GM12873 (cell line): Measurements from ENCODE around the gene YBX3.

Source experiments
- CTCF ChIP-seq: IDR thresholded peaks from 2 replicates; pipeline ENCODE4 v1.5.1; 2012; ENCODE audit warnings: low read depth, mild to moderate bottlenecking, moderate library complexity, low read length, control low read depth; ENCODE audit not compliant: insufficient read depth; ENCODE audit errors: missing control alignments

Gene YBX3

GRCh38 chr12:10747730-10748129 lies 24.6 kb upstream of the YBX3 start:
- no peak for TF ChIP-seq CTCF

- no peak for TF ChIP-seq CTCF
Observed at GRCh38 chr12:10741845-10742244, 18.7 kb upstream of the YBX3 start.

GRCh38 chr12:10740182-10740581 lies 17.1 kb upstream of the YBX3 start:
- TF ChIP-seq CTCF, result no peak

- TF ChIP-seq CTCF, result no peak
Observed at GRCh38 chr12:10739157-10740118, 16.3 kb upstream of the YBX3 start.

- no peak for TF ChIP-seq CTCF
Observed at GRCh38 chr12:10737249-10737648, 14.1 kb upstream of the YBX3 start.

- TF ChIP-seq CTCF, result no peak
Observed at GRCh38 chr12:10736463-10736862, 13.3 kb upstream of the YBX3 start.

- TF ChIP-seq CTCF, result no peak
Observed at GRCh38 chr12:10735428-10735827, 12.3 kb upstream of the YBX3 start.
